GM23338 (cell line): Measurements from ENCODE around the gene TBX2.

Experiments used
- CTCF ChIP-seq, 2 experiments: fragments of 200-600 bp in 1 of 2; sonication (generic) in 1 of 2; conservative IDR thresholded peaks; 2 replicates each; pipeline versions ENCODE4 v1.5.1 to v1.6.1; 2016 to 2017; ENCODE audit warnings: antibody characterized with exemption in 2 of 2, low read depth in 2 of 2, mild to moderate bottlenecking in 2 of 2, moderate library complexity in 1 of 2
- POLR2AphosphoS5 ChIP-seq: IDR thresholded peaks from 2 replicates; pipeline ENCODE4 v1.6.1; 2016; ENCODE audit warnings: antibody characterized with exemption, low read depth

- TF ChIP-seq CTCF (conservative IDR thresholded peaks at IDR 0.05; ENCODE audit: low read depth in 2 of 2) (no peak), POLR2AphosphoS5 (no peak)
Observed at GRCh38 chr17:61386251-61386650, 13.4 kb upstream of the TBX2 start.
